LNCaP clone FGC (cell line): ENCODE data around the gene LCE4A.
"Not testable (repeated sequence)": the region's sequence is repeated elsewhere in the genome, so short reads cannot be mapped to it uniquely, and the experiment has no call there.

Experiments used
- DNase-seq: peaks from one replicate; pipeline ENCODE4 v3.0.0-alpha.2; 2011; ENCODE audit warnings: low read depth
- H3K4me3 ChIP-seq: 2 replicates; pipeline ENCODE4 v1.5.1; 2011; ENCODE audit warnings: mild to moderate bottlenecking, low read depth, low read length, control low read depth
- CTCF ChIP-seq: IDR thresholded peaks from 2 replicates; pipeline ENCODE4 v1.5.1; 2012; ENCODE audit warnings: mild to moderate bottlenecking; ENCODE audit not compliant: control insufficient read depth, insufficient read depth; ENCODE audit errors: extremely low read depth

Gene LCE4A

GRCh38 chr1:152707860-152708259, at the start of gene LCE4A:
TSS of gene LCE4A (plus strand) at chr1:152708160. CDS start at chr1:152709076, 916 bp downstream.
- H3K4me3 ChIP-seq = no peak within 1 kb of the TSS
- no peak for TF ChIP-seq CTCF
- no peak for DNase-seq

- no peak for TF ChIP-seq CTCF
- no peak overlapping the region for H3K4me3 ChIP-seq
- no peak for DNase-seq
These were observed 49.3 kb upstream of the LCE4A start for GRCh38 chr1:152658649-152659048.

- H3K4me3 ChIP-seq = no peak within 1 kb of the TSS
- no peak for TF ChIP-seq CTCF
- DNase-seq = no peak
These were observed 44.9 kb upstream of the LCE4A start, which contains the start of gene LCE2D for GRCh38 chr1:152663098-152663497. TSS of gene LCE2D (plus strand) at chr1:152663380. CDS start at chr1:152664106, 726 bp downstream.

- not testable (repeated sequence) for H3K4me3 ChIP-seq, DNase-seq
These were observed 41.8 kb upstream of the LCE4A start for GRCh38 chr1:152666171-152666570.

GRCh38 chr1:152667648-152668047, 40.3 kb upstream of the LCE4A start:
- H3K4me3 ChIP-seq = no peak overlapping the region
- TF ChIP-seq CTCF = no peak
- no peak for DNase-seq

GRCh38 chr1:152673016-152673415, 34.9 kb upstream of the LCE4A start:
- no peak for DNase-seq
- TF ChIP-seq CTCF = no peak
- no peak overlapping the region for H3K4me3 ChIP-seq

GRCh38 chr1:152674983-152675382, 33.0 kb upstream of the LCE4A start, which contains the start of gene LCE2C:
TSS of gene LCE2C (plus strand) at chr1:152675279. CDS start at chr1:152676016, 737 bp downstream.
- not testable (repeated sequence) for DNase-seq

GRCh38 chr1:152679459-152679858, 28.5 kb upstream of the LCE4A start:
- no peak for DNase-seq
- no peak overlapping the region for H3K4me3 ChIP-seq
- TF ChIP-seq CTCF = no peak

More at GRCh38 chr1:152674983-152675382, 33.0 kb upstream of the LCE4A start, which contains the start of gene LCE2C:
- H3K4me3 ChIP-seq = not testable (repeated sequence)
